OCI-LY1 (cell line): ENCODE results near the gene HOXB7.

Experiments
- H2AFZ ChIP-seq: fragments of 200-600 bp; sonication (generic), shearing (Covaris generic); 2 replicates; pipeline ENCODE4 v1.6.0; 2014; ENCODE audit warnings: antibody characterized with exemption, mild to moderate bottlenecking, low read length
- H3F3A ChIP-seq: fragments of 200-600 bp; sonication (generic), shearing (Covaris generic); 2 replicates; pipeline ENCODE4 v1.6.0; 2014; ENCODE audit warnings: mild to moderate bottlenecking, antibody characterized with exemption, low read length, moderate library complexity; ENCODE audit not compliant: insufficient read depth
- H3K27ac ChIP-seq: fragments of 200-600 bp; sonication (generic); 2 replicates; pipeline ENCODE4 v1.5.1; 2014; ENCODE audit warnings: low read length, mixed run types, mild to moderate bottlenecking, low read depth; ENCODE audit not compliant: poor library complexity, severe bottlenecking
- H3K27me3 ChIP-seq: fragments of 200-600 bp; sonication (generic); 2 replicates; pipeline ENCODE4 v1.6.0; 2014; ENCODE audit warnings: antibody characterized with exemption, mild to moderate bottlenecking, low read length, moderate library complexity; ENCODE audit not compliant: insufficient read depth
- H3K36me3 ChIP-seq: fragments of 200-600 bp; sonication (generic); 2 replicates; pipeline ENCODE4 v1.6.1; 2014; ENCODE audit warnings: mild to moderate bottlenecking, antibody characterized with exemption, low read length, moderate library complexity, mixed read lengths; ENCODE audit not compliant: insufficient read depth
- H3K4me1 ChIP-seq: fragments of 200-600 bp; sonication (generic); 2 replicates; pipeline ENCODE4 v1.5.1; 2014; ENCODE audit warnings: mild to moderate bottlenecking, low read length, moderate library complexity; ENCODE audit not compliant: insufficient read depth, severe bottlenecking
- H3K4me2 ChIP-seq: fragments of 200-600 bp; sonication (generic), shearing (Covaris generic); 2 replicates; pipeline ENCODE4 v1.6.1; 2014; ENCODE audit warnings: low read length
- H3K4me3 ChIP-seq: fragments of 200-600 bp; sonication (generic); 2 replicates; pipeline ENCODE4 v1.5.1; 2014; ENCODE audit warnings: low read length, low read depth, mild to moderate bottlenecking, mixed read lengths; ENCODE audit not compliant: poor library complexity, severe bottlenecking
- H3K79me2 ChIP-seq: fragments of 200-600 bp; shearing (Covaris generic); 2 replicates; pipeline ENCODE4 v1.6.1; 2016; ENCODE audit warnings: mixed run types, low read length, mixed read lengths; ENCODE audit not compliant: insufficient read depth
- H3K9ac ChIP-seq: fragments of 200-600 bp; sonication (generic), shearing (Covaris generic); 2 replicates; pipeline ENCODE4 v1.6.1; 2014; ENCODE audit warnings: mild to moderate bottlenecking, low read length, mixed read lengths
- H3K9me2 ChIP-seq: fragments of 200-600 bp; sonication (generic), shearing (Covaris generic); 2 replicates; pipeline ENCODE4 v1.6.1; 2014; ENCODE audit warnings: low read depth, mild to moderate bottlenecking, low read length, mixed read lengths
- H3K9me3 ChIP-seq: fragments of 200-600 bp; shearing (Covaris generic); 2 replicates; pipeline ENCODE4 v1.6.1; 2014; ENCODE audit warnings: low read length, mixed read lengths
- H4K20me1 ChIP-seq: fragments of 200-600 bp; sonication (generic), shearing (Covaris generic); 2 replicates; pipeline ENCODE4 v1.6.0; 2016; ENCODE audit warnings: mild to moderate bottlenecking, low read length; ENCODE audit not compliant: insufficient read depth
- CTCF ChIP-seq: fragments of 200-600 bp; sonication (generic), shearing (Covaris generic); IDR thresholded peaks from 2 replicates; pipeline ENCODE4 v1.5.1; 2017; ENCODE audit warnings: mild to moderate bottlenecking, antibody characterized with exemption, low read length, moderate library complexity, mixed read lengths
- EZH2 ChIP-seq: fragments of 200-600 bp; sonication (generic), shearing (Covaris generic); IDR thresholded peaks from 2 replicates; pipeline ENCODE4 v1.8.0; 2017; ENCODE audit warnings: borderline replicate concordance, mixed run types, mild to moderate bottlenecking, antibody characterized with exemption, low read length, moderate library complexity, mixed read lengths

HOXB7 gene

GRCh38 chr17:48641541-48642058 is 30.8 kb upstream of the HOXB7 start:
- Histone ChIP-seq H3K9me2 (no peaks in the 10 kb centered on the region), H3K4me3 (no peak overlapping the region), H3K4me1 (no peaks in the 10 kb centered on the region), H3K36me3 (no peaks in the 10 kb centered on the region), H3K79me2 (no peaks in the 10 kb centered on the region), H3K9ac (no peak overlapping the region), H2AFZ (no peak overlapping the region), H3K27me3 (0 out of 2 replicates have a peak, but pooled peaks cover 5% of the 10 kb centered on the region), H3F3A (no peaks in the 10 kb centered on the region), H3K9me3 (no peaks in the 10 kb centered on the region), H3K27ac (no peak overlapping the region), H3K4me2 (no peak overlapping the region), H4K20me1 (no peaks in the 10 kb centered on the region)
- no peak for TF ChIP-seq EZH2
- no peak for TF ChIP-seq CTCF

DNA sequence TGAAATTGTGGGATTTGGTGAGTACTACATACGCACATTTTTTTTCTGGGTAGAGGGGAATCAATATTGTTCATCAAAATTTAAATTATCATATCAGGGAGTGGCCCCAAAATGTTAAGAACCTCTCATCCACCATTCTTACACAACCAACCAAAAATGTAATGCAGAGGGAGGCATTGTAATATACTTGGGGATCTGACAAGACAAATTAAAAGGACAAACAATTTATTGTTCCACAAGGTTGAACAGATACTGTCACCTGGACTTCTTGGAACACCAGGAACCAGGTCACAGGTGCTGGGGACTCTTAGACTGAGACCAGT is 30.0 kb upstream of the HOXB7 start:
- Histone ChIP-seq H3K4me3 (no peak overlapping the region), H3K79me2 (no peaks in the 10 kb centered on the region), H3K9ac (no peak overlapping the region), H3K27ac (no peak overlapping the region), H3K27me3 (0 out of 2 replicates have a peak, but pooled peaks cover 5% of the 10 kb centered on the region), H2AFZ (no peak overlapping the region), H3K36me3 (no peaks in the 10 kb centered on the region), H3F3A (no peaks in the 10 kb centered on the region), H3K4me2 (no peak overlapping the region), H4K20me1 (no peaks in the 10 kb centered on the region), H3K9me3 (no peaks in the 10 kb centered on the region), H3K9me2 (no peaks in the 10 kb centered on the region), H3K4me1 (no peaks in the 10 kb centered on the region)
- TF ChIP-seq EZH2 (no peak), CTCF (no peak)

DNA sequence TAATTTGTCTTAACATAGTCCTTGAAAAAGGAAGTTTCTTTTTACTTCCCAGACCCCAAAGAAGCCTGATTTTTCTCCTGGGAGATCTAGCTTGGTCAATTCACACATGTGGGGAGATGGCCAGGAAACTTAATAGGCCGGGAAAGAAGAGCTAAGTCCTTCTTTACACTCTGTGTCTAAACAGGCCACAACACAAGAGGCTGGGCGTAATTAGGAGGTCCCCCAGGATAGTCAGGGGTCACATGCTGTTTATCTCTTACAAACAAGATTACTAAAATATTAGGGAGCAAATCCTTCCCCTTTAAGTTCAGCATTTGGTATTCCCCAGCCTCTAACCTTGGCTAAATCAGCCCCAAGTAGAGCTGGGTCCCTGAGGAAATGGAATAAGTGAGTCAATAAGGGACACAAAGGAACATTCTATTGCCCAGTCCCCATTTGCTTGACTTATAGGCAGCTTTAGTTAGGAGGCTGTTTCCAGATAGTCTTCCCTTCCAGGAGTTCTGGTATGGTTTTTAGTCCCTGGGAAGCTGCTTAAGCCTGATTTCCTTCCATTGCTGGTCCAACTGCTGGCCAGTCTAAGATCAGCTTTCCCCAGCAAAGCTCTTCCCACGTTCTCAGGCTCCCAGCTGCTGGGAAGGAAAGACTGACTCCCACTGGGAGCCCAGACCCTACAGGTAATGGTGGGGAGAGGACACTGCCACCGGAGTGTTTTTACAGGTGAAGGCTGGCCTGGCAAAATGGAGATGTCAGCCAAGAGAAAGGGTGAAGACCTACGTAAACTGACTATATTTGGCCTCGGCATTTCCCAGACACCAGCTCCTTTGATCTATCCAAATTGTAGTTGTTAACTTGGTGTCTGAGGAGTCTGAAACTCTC is 29.4 kb upstream of the HOXB7 start:
- TF ChIP-seq EZH2 (no peak), CTCF (no peak)
- H3K27ac ChIP-seq: no peak overlapping the region
- no peak overlapping the region for H3K4me3 ChIP-seq
- H3K27me3 ChIP-seq: 0 out of 2 replicates have a peak, but pooled peaks cover 8% of the 10 kb centered on the region
- H4K20me1 ChIP-seq: no peaks in the 10 kb centered on the region
- H3K9me2 ChIP-seq: no peaks in the 10 kb centered on the region
- H2AFZ ChIP-seq: no peak overlapping the region
- no peaks in the 10 kb centered on the region for H3K79me2 ChIP-seq
- H3F3A ChIP-seq: no peaks in the 10 kb centered on the region
- H3K4me1 ChIP-seq: no peaks in the 10 kb centered on the region
- no peaks in the 10 kb centered on the region for H3K36me3 ChIP-seq
- no peaks in the 10 kb centered on the region for H3K9me3 ChIP-seq
- no peak overlapping the region for H3K9ac ChIP-seq
- no peak overlapping the region for H3K4me2 ChIP-seq
